Calu3 (cell line): ENCODE data around the gene TEF. TPM values are rescaled to one million over a fixed set of nuclear protein-coding genes. Genes with fewer than 3 reads are reported as not detected.

Source experiments
- BruUV-seq: library from RNA; stranded (reverse); fragments of 400-500 nt; replicated peaks from 2 replicates; lab custom pipeline; 2021; lab: Mats Ljungman, UMichigan
- CTCF ChIA-PET: fragments of 300-600 bp; sonication (Branson Sonifier 250); formaldehyde crosslinking; loops from one replicate; lab custom pipeline; 2022; ENCODE audit warnings: antibody characterized with exemption; lab: Charles Lee
- DNase-seq: peaks from one replicate; pipeline ENCODE4 v3.0.0; 2022
- H3K27ac Mint-ChIP-seq: one replicate; pipeline ENCODE4 v1.8.0; 2022; ENCODE audit warnings: mixed read lengths; ENCODE audit not compliant: unreplicated experiment
- H3K27me3 Mint-ChIP-seq: one replicate; pipeline ENCODE4 v1.8.0; 2022; ENCODE audit warnings: mixed read lengths; ENCODE audit not compliant: unreplicated experiment
- H3K36me3 Mint-ChIP-seq: one replicate; pipeline ENCODE4 v1.8.0; 2022; ENCODE audit warnings: mild to moderate bottlenecking, moderate library complexity, mixed read lengths; ENCODE audit not compliant: insufficient read depth, unreplicated experiment
- H3K4me1 Mint-ChIP-seq: one replicate; pipeline ENCODE4 v1.8.0; 2022; ENCODE audit warnings: mild to moderate bottlenecking, low read depth, mixed read lengths; ENCODE audit not compliant: unreplicated experiment
- H3K4me3 Mint-ChIP-seq: one replicate; pipeline ENCODE4 v1.8.0; 2022; ENCODE audit warnings: mild to moderate bottlenecking, low read depth, moderate library complexity, mixed read lengths; ENCODE audit not compliant: unreplicated experiment
- H3K9me3 Mint-ChIP-seq: one replicate; pipeline ENCODE4 v1.8.0; 2022; ENCODE audit warnings: low read depth, mixed read lengths; ENCODE audit not compliant: unreplicated experiment
- CTCF ChIP-seq: fragments of 200-600 bp; IDR thresholded peaks from one replicate; pipeline ENCODE4 v1.8.0; 2022; ENCODE audit warnings: antibody characterized with exemption; ENCODE audit not compliant: unreplicated experiment
- intact Hi-C: fragments of 100-400 bp; cut with micrococcal nuclease; formaldehyde crosslinking; loops from one replicate; pipeline ENCODE4 v1.10.0; 2022; ENCODE audit not compliant: unreplicated experiment
- total RNA-seq: library from RNA; stranded (reverse); gene quantifications from 2 replicates; pipeline ENCODE4 v1.2.3, GENCODE V29; 2022

TEF gene
- total RNA-seq, 1 experiment from 2014 or later, result 6.3 TPM

DNA sequence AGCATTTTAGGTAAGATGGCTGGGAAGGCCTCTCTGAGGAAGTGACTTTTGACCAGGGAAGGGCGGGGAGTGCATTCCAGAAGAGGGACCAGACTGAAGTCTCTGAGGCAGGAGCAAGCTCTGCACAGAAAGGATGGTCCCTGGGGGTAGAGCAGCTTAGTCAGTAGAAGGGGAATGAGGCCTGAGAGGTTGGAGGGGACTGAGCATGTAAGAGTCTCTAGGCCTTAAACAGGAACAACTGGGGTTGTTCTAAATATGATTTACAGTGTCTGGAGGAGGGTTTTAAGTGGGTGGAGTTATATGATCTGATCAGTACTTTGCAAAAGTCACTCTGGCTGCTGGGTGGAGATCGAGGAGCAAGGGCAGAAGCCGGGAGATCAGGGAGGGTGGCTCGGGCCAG lies 31.7 kb upstream of the TEF start:
- TF ChIP-seq CTCF, result no peak
- no peaks in the 10 kb centered on the region for H3K27me3 Mint-ChIP-seq
- no peak for DNase-seq
- CTCF ChIA-PET, result no interaction called here
- no peak overlapping the region for H3K4me3 Mint-ChIP-seq
- no peaks in the 10 kb centered on the region for H3K9me3 Mint-ChIP-seq
- H3K36me3 Mint-ChIP-seq, result peaks cover 40% of the 10 kb centered on the region
- H3K27ac Mint-ChIP-seq, result no peak overlapping the region
- no TSS peak for BruUV-seq
- peaks cover 14% of the 10 kb centered on the region for H3K4me1 Mint-ChIP-seq
- intact Hi-C loops, result no loop called here

DNA sequence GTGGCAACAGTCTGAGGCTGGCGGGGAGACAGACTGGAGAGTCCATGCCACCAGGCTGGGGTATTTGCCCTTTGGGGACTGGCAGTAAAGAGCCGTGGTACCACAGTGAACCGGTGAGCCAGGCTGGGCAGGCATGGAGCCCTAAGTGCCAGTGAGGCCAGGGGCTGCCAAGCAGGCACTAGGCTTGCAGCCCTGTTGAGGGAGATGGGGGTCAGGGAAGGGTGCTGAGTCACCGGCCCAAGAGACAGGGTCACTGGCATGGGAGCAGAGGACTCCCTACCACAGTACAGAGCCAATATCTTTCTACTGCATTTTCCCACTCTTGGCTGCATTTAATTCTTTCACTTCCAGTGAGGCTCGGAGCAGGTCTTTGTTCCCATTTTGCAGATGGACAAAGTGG lies 30.7 kb upstream of the TEF start:
- CTCF ChIA-PET, result no interaction called here
- no peak overlapping the region for H3K27ac Mint-ChIP-seq

DNA sequence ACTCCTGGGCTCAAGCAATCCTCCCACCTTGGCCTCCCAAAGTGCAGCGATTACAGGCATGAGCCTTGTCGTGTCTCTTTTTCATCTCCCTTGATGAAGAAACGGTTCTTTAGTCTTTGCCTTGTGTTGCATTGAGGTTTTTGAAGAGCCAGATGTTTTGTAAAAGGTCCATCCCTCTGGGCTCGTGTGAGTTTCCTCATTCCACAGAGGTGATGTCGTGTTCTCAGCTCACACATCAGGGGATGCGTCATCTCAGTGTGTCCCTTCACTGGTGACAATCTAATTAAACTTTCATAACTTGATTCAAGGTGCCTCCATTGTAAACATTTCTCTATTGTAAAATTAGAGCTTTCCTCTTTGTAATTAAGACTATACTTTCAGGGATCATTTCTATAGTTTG lies 29.7 kb upstream of the TEF start:
- peaks cover 48% of the 10 kb centered on the region for H3K36me3 Mint-ChIP-seq
- no peak overlapping the region for H3K4me3 Mint-ChIP-seq
- CTCF ChIA-PET, result no interaction called here
- H3K27ac Mint-ChIP-seq, result no peak overlapping the region
- no peaks in the 10 kb centered on the region for H3K9me3 Mint-ChIP-seq
- intact Hi-C loops, result no loop called here
- H3K4me1 Mint-ChIP-seq, result peaks cover 14% of the 10 kb centered on the region
- H3K27me3 Mint-ChIP-seq, result no peaks in the 10 kb centered on the region
- TF ChIP-seq CTCF, result no peak
- DNase-seq, result no peak
- BruUV-seq, result no TSS peak

More for the DNA sequence above, 30.7 kb upstream of the TEF start:
- peaks cover 46% of the 10 kb centered on the region for H3K36me3 Mint-ChIP-seq
- peaks cover 14% of the 10 kb centered on the region for H3K4me1 Mint-ChIP-seq
- no peaks in the 10 kb centered on the region for H3K27me3 Mint-ChIP-seq
- intact Hi-C loops, result no loop called here
- no peak for DNase-seq
- no peaks in the 10 kb centered on the region for H3K9me3 Mint-ChIP-seq
- TF ChIP-seq CTCF, result no peak
- BruUV-seq, result no TSS peak
- no peak overlapping the region for H3K4me3 Mint-ChIP-seq

DNA sequence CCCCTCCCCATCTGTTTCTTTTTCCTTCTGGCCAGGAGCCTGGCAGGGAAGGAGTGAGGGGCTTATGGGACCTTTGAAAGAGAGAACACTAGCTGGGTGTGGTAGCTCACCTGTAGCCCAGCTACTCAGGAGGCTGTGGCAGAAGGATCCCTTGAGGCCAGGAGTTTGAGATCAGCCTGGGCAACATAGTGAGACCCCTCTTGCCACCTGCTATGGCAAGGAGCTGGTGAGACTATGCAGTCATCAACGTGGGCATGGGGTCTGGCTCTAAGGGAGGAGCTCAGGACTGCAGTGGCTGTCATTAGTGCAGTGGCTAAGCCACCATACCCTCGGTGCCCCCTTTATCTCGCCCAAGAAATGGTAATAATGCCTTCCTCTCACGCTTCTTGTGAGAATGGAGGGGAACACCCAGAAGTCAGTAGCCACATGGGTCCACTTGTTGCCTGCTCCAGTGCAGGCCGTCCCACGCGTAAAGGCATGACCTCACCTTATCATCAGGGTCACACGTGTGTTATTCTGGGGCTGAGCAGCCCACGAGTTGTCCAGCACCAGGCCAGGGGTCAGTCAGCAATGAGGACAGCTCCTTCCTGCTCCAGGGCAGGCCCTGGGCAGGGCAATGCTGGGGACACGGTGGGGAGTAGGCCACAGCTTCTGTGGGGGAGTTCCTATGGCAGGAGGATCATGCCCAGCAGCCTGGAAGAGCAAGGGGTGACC lies 27.7 kb upstream of the TEF start:
- CTCF ChIA-PET, result no interaction called here
- no peak for DNase-seq
- TF ChIP-seq CTCF, result no peak
- H3K27ac Mint-ChIP-seq, result no peak overlapping the region
- H3K9me3 Mint-ChIP-seq, result no peaks in the 10 kb centered on the region
- H3K36me3 Mint-ChIP-seq, result peaks cover 46% of the 10 kb centered on the region
- H3K4me1 Mint-ChIP-seq, result peaks cover 16% of the 10 kb centered on the region
- no TSS peak for BruUV-seq
- intact Hi-C loops, result no loop called here
- H3K4me3 Mint-ChIP-seq, result no peak overlapping the region
- no peaks in the 10 kb centered on the region for H3K27me3 Mint-ChIP-seq
